ENCODE data around the gene CD3E. TPM values are rescaled to one million over a fixed set of nuclear protein-coding genes. Genes with fewer than 3 reads are reported as not detected.
A peak's percentile ranks its signal among the peaks of the same experiment; 100 is the strongest.

The CD3E gene
- total and polyA plus RNA-seq, 4 experiments from 2014 or later, result 581 to 999 (median 623) TPM

GRCh38 chr11:118289401-118289800 is 15.1 kb upstream of the CD3E start:
- no peaks in the 10 kb centered on the region for H3K27me3 ChIP-seq (ENCODE audit: insufficient read depth, low read length)
- intact Hi-C loops (cut with micrococcal nuclease), result no loop called here
- Mint-ChIP-seq H3K36me3 (no peaks in the 10 kb centered on the region), H3K4me1 (peaks cover 4 to 7% (median 5%) of the 10 kb centered on the region in 4 donors), H3K9me3 (no peaks in the 10 kb centered on the region), H3K4me3 (no peak overlapping the region), H3K27ac (no peak overlapping the region), H3K27me3 (no peaks in the 10 kb centered on the region)
- ChIA-PET CTCF (ENCODE audit: partially characterized antibody) (interaction anchor here (0.6 to 6.2 kb wide), 15 partner anchors 10 to 998 kb away, joined by 3 to 138 read pairs (median 3); partner anchors contain the start of gene JAML), POLR2A (ENCODE audit: partially characterized antibody) (interaction anchor here (1.0 kb wide), 1 partner anchor 91 kb away, joined by 4 read pairs; no protein-coding TSS in a partner anchor)
- H3K9me3 ChIP-seq (ENCODE audit: control insufficient read depth in 1 of 2, low read length in 2 of 2), result no peaks in the 10 kb centered on the region
- no peaks in the 10 kb centered on the region for H3K36me3 ChIP-seq (ENCODE audit: insufficient read depth, low read length)
- no peak overlapping the region for H3K4me3 ChIP-seq (ENCODE audit: low read length in 2 of 2)
- H3K27ac ChIP-seq (ENCODE audit: low read depth, low read length), result no peak overlapping the region
- peaks cover 1% of the 10 kb centered on the region for H3K4me1 ChIP-seq (ENCODE audit: insufficient read depth, low read length)
- DNase-seq, result no peak

DNA sequence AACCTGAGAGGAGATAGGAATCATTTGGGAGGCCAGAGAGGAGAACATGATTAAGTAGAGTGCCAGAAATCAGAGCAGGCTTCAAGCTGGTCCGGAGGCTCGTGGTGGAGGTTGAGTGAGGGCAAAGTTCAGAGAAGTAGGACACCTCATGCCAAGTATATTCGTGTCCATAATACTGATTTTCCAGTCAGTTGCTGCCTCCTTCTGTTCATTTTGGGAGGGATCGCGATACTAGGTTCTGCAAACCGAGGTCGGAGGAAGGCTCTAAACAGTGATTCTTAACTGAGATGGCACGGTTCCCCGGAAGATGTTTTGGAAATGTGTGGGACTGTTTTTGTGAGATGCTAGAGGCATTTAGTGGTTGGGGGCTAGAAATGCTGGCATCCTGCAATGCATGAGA is 13.6 kb upstream of the CD3E start:
- ChIA-PET POLR2A (ENCODE audit: partially characterized antibody) (interaction anchor here (1.0 to 2.3 kb wide), 7 partner anchors 48 to 145 kb away, joined by 3 to 17 read pairs (median 4); partner anchors contain the start of genes CD3D, CD3G and JAML), CTCF (ENCODE audit: partially characterized antibody) (interaction anchor here (0.7 to 6.2 kb wide), 24 partner anchors 9 to 146 kb away, joined by 3 to 138 read pairs (median 4); partner anchors contain the start of gene MPZL3)
- intact Hi-C loops (cut with micrococcal nuclease), result loop anchor here (1.0 kb wide), 2 partner anchors 93 to 146 kb away; no protein-coding TSS in a partner anchor
- H3K36me3 ChIP-seq (ENCODE audit: insufficient read depth, low read length), result no peaks in the 10 kb centered on the region
- H3K4me1 Mint-ChIP-seq, result peaks cover 8 to 13% (median 10%) of the 10 kb centered on the region in 4 donors
- peak overlapping the region in 2 of 7 donors; percentile 18 to 36 for H3K27ac Mint-ChIP-seq
- DNase-seq, result peak; percentile 46 to 61 (median 49)
- no peak overlapping the region for H3K27ac ChIP-seq (ENCODE audit: low read depth, low read length)
- no peaks in the 10 kb centered on the region for H3K36me3 Mint-ChIP-seq
- H3K4me3 Mint-ChIP-seq, result peak overlapping the region in 1 of 8 donors; percentile 40
- H3K4me3 ChIP-seq (ENCODE audit: low read length in 2 of 2), result no peak overlapping the region
- H3K9me3 Mint-ChIP-seq, result no peaks in the 10 kb centered on the region
- H3K9me3 ChIP-seq (ENCODE audit: control insufficient read depth in 1 of 2, low read length in 2 of 2), result no peaks in the 10 kb centered on the region
- no peaks in the 10 kb centered on the region for H3K27me3 Mint-ChIP-seq
- peaks cover 4% of the 10 kb centered on the region for H3K4me1 ChIP-seq (ENCODE audit: insufficient read depth, low read length)
- no peaks in the 10 kb centered on the region for H3K27me3 ChIP-seq (ENCODE audit: insufficient read depth, low read length)

- Mint-ChIP-seq H3K4me3 (no peak overlapping the region), H3K4me1 (peaks cover 11 to 19% (median 14%) of the 10 kb centered on the region in 4 donors), H3K36me3 (no peaks in the 10 kb centered on the region), H3K9me3 (peaks cover 0 to 1% (median 0%) of the 10 kb centered on the region in 8 donors), H3K27me3 (no peaks in the 10 kb centered on the region), H3K27ac (no peak overlapping the region)
- Histone ChIP-seq H3K27ac (ENCODE audit: low read depth, low read length) (no peak overlapping the region), H3K9me3 (ENCODE audit: control insufficient read depth in 1 of 2, low read length in 2 of 2) (no peaks in the 10 kb centered on the region), H3K36me3 (ENCODE audit: insufficient read depth, low read length) (no peaks in the 10 kb centered on the region), H3K4me1 (ENCODE audit: insufficient read depth, low read length) (peaks cover 9% of the 10 kb centered on the region), H3K27me3 (ENCODE audit: insufficient read depth, low read length) (no peaks in the 10 kb centered on the region), H3K4me3 (ENCODE audit: low read length in 2 of 2) (no peak overlapping the region)
- DNase-seq, result no peak
- ChIA-PET POLR2A (ENCODE audit: partially characterized antibody) (interaction anchor here (0.6 to 2.3 kb wide), 8 partner anchors 12 to 146 kb away, joined by 3 to 17 read pairs (median 4); partner anchors contain the start of genes CD3D, CD3G and JAML), CTCF (ENCODE audit: partially characterized antibody) (interaction anchor here (0.7 to 6.2 kb wide), 24 partner anchors 8 to 147 kb away, joined by 3 to 138 read pairs (median 4); partner anchors contain the start of gene MPZL3)
- intact Hi-C loops (cut with micrococcal nuclease), result loop anchor here (1.0 kb wide), 2 partner anchors 93 to 146 kb away; no protein-coding TSS in a partner anchor
These were observed 12.9 kb upstream of the CD3E start for GRCh38 chr11:118291477-118292135.

GRCh38 chr11:118294053-118294452 is 10.5 kb upstream of the CD3E start:
- no peak overlapping the region for H3K4me3 ChIP-seq (ENCODE audit: low read length in 2 of 2)
- no peak overlapping the region for H3K27ac ChIP-seq (ENCODE audit: low read depth, low read length)
- H3K9me3 ChIP-seq (ENCODE audit: control insufficient read depth in 1 of 2, low read length in 2 of 2), result no peaks in the 10 kb centered on the region
- Mint-ChIP-seq H3K9me3 (peaks cover 0 to 1% (median 0%) of the 10 kb centered on the region in 8 donors), H3K27me3 (no peaks in the 10 kb centered on the region), H3K27ac (peak overlapping the region in 1 of 7 donors; percentile 7), H3K4me1 (peaks cover 11 to 19% (median 14%) of the 10 kb centered on the region in 4 donors), H3K4me3 (no peak overlapping the region), H3K36me3 (no peaks in the 10 kb centered on the region)
- H3K4me1 ChIP-seq (ENCODE audit: insufficient read depth, low read length), result peaks cover 9% of the 10 kb centered on the region
- ChIA-PET POLR2A (ENCODE audit: partially characterized antibody) (no interaction called here), CTCF (ENCODE audit: partially characterized antibody) (interaction anchor here (0.6 to 4.8 kb wide), 7 partner anchors 11 to 148 kb away, joined by 4 to 52 read pairs (median 16); partner anchors contain the start of gene CD3E)
- H3K36me3 ChIP-seq (ENCODE audit: insufficient read depth, low read length), result no peaks in the 10 kb centered on the region
- intact Hi-C loops (cut with micrococcal nuclease), result no loop called here
- H3K27me3 ChIP-seq (ENCODE audit: insufficient read depth, low read length), result no peaks in the 10 kb centered on the region
- DNase-seq, result no peak

- DNase-seq, result peak in 1 of 5 donors; percentile 34
These were observed 9.3 kb upstream of the CD3E start for GRCh38 chr11:118295199-118295598.

GRCh38 chr11:118295815-118296454 is 8.6 kb upstream of the CD3E start:
- Histone ChIP-seq H3K36me3 (ENCODE audit: insufficient read depth, low read length) (no peaks in the 10 kb centered on the region), H3K27me3 (ENCODE audit: insufficient read depth, low read length) (no peaks in the 10 kb centered on the region), H3K27ac (ENCODE audit: low read depth, low read length) (no peak overlapping the region), H3K4me1 (ENCODE audit: insufficient read depth, low read length) (peaks cover 9% of the 10 kb centered on the region), H3K4me3 (ENCODE audit: low read length in 2 of 2) (no peak overlapping the region), H3K9me3 (ENCODE audit: control insufficient read depth in 1 of 2, low read length in 2 of 2) (no peaks in the 10 kb centered on the region)
- no peaks in the 10 kb centered on the region for H3K36me3 Mint-ChIP-seq
- intact Hi-C loops (cut with micrococcal nuclease), result loop anchor here (1.0 kb wide), 4 partner anchors 9 to 192 kb away; no protein-coding TSS in a partner anchor
- CTCF ChIA-PET (ENCODE audit: partially characterized antibody), result interaction anchor here (0.6 to 4.8 kb wide), 52 partner anchors 9 to 1086 kb away, joined by 3 to 52 read pairs (median 4); partner anchors contain the start of genes CD3E, JAML, MPZL2 and UBE4A
- H3K9me3 Mint-ChIP-seq, result peaks cover 0 to 1% (median 0%) of the 10 kb centered on the region in 8 donors
- peak; percentile 46 to 59 (median 52) for DNase-seq
- H3K4me1 Mint-ChIP-seq, result peaks cover 10 to 22% (median 14%) of the 10 kb centered on the region in 4 donors
- no peaks in the 10 kb centered on the region for H3K27me3 Mint-ChIP-seq
- peak overlapping the region; percentile 0 to 88 (median 72) for H3K27ac Mint-ChIP-seq
- peak overlapping the region in 1 of 8 donors; percentile 11 for H3K4me3 Mint-ChIP-seq
- POLR2A ChIA-PET (ENCODE audit: partially characterized antibody), result interaction anchor here (0.6 to 2.1 kb wide), 15 partner anchors 9 to 140 kb away, joined by 3 to 14 read pairs (median 5); partner anchors contain the start of genes CD3E, JAML, KMT2A and MPZL3

More at GRCh38 chr11:118295199-118295598, 9.3 kb upstream of the CD3E start:
- ChIA-PET CTCF (ENCODE audit: partially characterized antibody) (interaction anchor here (0.6 to 4.8 kb wide), 51 partner anchors 10 to 1085 kb away, joined by 3 to 52 read pairs (median 5); partner anchors contain the start of genes CD3E, MPZL2 and UBE4A), POLR2A (ENCODE audit: partially characterized antibody) (interaction anchor here (0.6 to 2.1 kb wide), 12 partner anchors 9 to 140 kb away, joined by 3 to 14 read pairs (median 5); partner anchors contain the start of genes CD3E, JAML, KMT2A and MPZL3)
- H3K36me3 Mint-ChIP-seq, result no peaks in the 10 kb centered on the region
- H3K4me3 Mint-ChIP-seq, result no peak overlapping the region
- H3K27me3 Mint-ChIP-seq, result no peaks in the 10 kb centered on the region
- H3K36me3 ChIP-seq (ENCODE audit: insufficient read depth, low read length), result no peaks in the 10 kb centered on the region
- H3K27ac ChIP-seq (ENCODE audit: low read depth, low read length), result no peak overlapping the region
- peak overlapping the region in 1 of 7 donors; percentile 59 for H3K27ac Mint-ChIP-seq
- intact Hi-C loops (cut with micrococcal nuclease), result loop anchor here (1.0 kb wide), 1 partner anchor 97 kb away; no protein-coding TSS in a partner anchor
- H3K9me3 ChIP-seq (ENCODE audit: control insufficient read depth in 1 of 2, low read length in 2 of 2), result no peaks in the 10 kb centered on the region
- peaks cover 0 to 1% (median 0%) of the 10 kb centered on the region in 8 donors for H3K9me3 Mint-ChIP-seq
- no peaks in the 10 kb centered on the region for H3K27me3 ChIP-seq (ENCODE audit: insufficient read depth, low read length)
- peaks cover 11 to 19% (median 15%) of the 10 kb centered on the region in 4 donors for H3K4me1 Mint-ChIP-seq
- H3K4me3 ChIP-seq (ENCODE audit: low read length in 2 of 2), result no peak overlapping the region
- peaks cover 9% of the 10 kb centered on the region for H3K4me1 ChIP-seq (ENCODE audit: insufficient read depth, low read length)
